ENCODE data around the gene CD2AP. TPM values are rescaled to one million over a fixed set of nuclear protein-coding genes. Genes with fewer than 3 reads are reported as not detected.

Gene CD2AP
- total RNA-seq, 2 donors from 2014 or later = 58.1 to 62.4 TPM

- peak; percentile 49 for DNase-seq
- Histone ChIP-seq H3K4me3 (ENCODE audit: low read length) (no peak overlapping the region), H3K9ac (ENCODE audit: extremely low read depth, low read length, poor library complexity, severe bottlenecking) (no peak overlapping the region), H3K27ac (ENCODE audit: low read depth, low read length) (no peak overlapping the region), H3K9me3 (ENCODE audit: control insufficient read depth, low read length) (no peaks in the 10 kb centered on the region), H3K27me3 (ENCODE audit: control insufficient read depth, insufficient read depth, low read length, poor library complexity, severe bottlenecking) (no peaks in the 10 kb centered on the region), H3K4me1 (ENCODE audit: control insufficient read depth, insufficient read depth, low read length) (no peaks in the 10 kb centered on the region), H3K36me3 (ENCODE audit: control insufficient read depth, insufficient read depth, low read length) (no peaks in the 10 kb centered on the region)
- Mint-ChIP-seq H3K4me3 (no peak overlapping the region), H3K4me1 (no peaks in the 10 kb centered on the region), H3K9me3 (peaks cover 31% of the 10 kb centered on the region), H3K27ac (no peak overlapping the region), H3K27me3 (ENCODE audit: insufficient read depth) (no peaks in the 10 kb centered on the region), H3K36me3 (ENCODE audit: low read depth) (no peaks in the 10 kb centered on the region)
- TF ChIP-seq, protein P1, sequence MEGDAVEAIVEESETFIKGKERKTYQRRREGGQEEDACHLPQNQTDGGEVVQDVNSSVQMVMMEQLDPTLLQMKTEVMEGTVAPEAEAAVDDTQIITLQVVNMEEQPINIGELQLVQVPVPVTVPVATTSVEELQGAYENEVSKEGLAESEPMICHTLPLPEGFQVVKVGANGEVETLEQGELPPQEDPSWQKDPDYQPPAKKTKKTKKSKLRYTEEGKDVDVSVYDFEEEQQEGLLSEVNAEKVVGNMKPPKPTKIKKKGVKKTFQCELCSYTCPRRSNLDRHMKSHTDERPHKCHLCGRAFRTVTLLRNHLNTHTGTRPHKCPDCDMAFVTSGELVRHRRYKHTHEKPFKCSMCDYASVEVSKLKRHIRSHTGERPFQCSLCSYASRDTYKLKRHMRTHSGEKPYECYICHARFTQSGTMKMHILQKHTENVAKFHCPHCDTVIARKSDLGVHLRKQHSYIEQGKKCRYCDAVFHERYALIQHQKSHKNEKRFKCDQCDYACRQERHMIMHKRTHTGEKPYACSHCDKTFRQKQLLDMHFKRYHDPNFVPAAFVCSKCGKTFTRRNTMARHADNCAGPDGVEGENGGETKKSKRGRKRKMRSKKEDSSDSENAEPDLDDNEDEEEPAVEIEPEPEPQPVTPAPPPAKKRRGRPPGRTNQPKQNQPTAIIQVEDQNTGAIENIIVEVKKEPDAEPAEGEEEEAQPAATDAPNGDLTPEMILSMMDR (conservative IDR thresholded peaks at IDR 0.05) = no peak
- 66% methylated on average over 2 of the region's 2 CpGs; no CpG with 5 or more reads in 1 of the 2 experiments for WGBS, 2 experiments (ENCODE audit: insufficient coverage in 1 of 2, insufficient read length in 1 of 2)
Observed at GRCh38 chr6:47428746-47429664, 48.6 kb upstream of the CD2AP start.

DNA sequence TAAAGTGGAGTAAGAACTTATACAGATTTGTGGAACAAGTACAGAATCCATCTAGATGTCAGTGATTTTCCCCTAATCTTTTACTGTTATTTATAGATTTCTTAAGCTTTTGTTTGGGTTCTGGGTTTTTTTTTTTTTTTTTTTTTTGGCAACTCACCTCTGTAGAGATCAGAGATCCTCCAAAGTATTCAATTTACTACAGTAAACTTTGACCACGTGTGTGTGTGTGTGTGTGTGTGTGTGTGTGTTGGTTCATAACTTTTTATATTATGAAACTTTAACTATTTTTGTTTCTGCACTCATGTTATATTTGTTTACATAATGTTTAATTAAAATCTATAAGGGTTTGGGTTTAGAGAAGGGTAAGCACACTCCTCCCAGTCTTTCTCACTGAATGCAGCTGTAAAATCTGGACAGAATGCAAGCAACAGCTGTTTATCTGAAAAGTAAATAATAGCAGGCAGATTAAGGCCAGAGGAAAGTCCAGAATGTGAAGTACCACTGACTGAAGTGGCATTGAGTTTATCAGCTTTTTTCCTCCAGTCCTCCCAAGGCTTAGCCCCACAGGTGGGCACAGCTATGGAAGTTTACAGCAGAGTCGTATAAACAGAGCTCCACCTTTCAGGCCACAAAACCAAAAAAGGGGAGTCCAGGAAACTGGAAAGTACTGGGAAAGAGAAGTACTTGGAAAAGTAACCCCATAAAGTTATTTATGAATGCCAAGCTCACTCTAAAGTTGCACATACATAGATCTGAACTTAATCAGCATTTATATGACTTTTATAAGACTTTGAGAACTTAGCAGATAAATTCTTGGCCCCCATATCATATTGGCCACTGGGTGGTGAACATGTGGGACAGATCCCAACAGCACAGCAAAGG lies 43.0 kb upstream of the CD2AP start:
- WGBS, 2 experiments (ENCODE audit: insufficient coverage in 1 of 2, insufficient read length in 1 of 2) = 80% methylated on average over 1 of the region's 2 CpGs; no CpG with 5 or more reads in 1 of the 2 experiments
- no peak overlapping the region for H3K9ac ChIP-seq (ENCODE audit: extremely low read depth, low read length, poor library complexity, severe bottlenecking)
- H3K9me3 ChIP-seq (ENCODE audit: control insufficient read depth, low read length) = no peaks in the 10 kb centered on the region
- Mint-ChIP-seq H3K4me1 (no peaks in the 10 kb centered on the region), H3K9me3 (peaks cover 11% of the 10 kb centered on the region), H3K27ac (no peak overlapping the region), H3K4me3 (no peak overlapping the region), H3K27me3 (ENCODE audit: insufficient read depth) (no peaks in the 10 kb centered on the region), H3K36me3 (ENCODE audit: low read depth) (no peaks in the 10 kb centered on the region)
- H3K27me3 ChIP-seq (ENCODE audit: control insufficient read depth, insufficient read depth, low read length, poor library complexity, severe bottlenecking) = no peaks in the 10 kb centered on the region
- no peaks in the 10 kb centered on the region for H3K4me1 ChIP-seq (ENCODE audit: control insufficient read depth, insufficient read depth, low read length)
- no peak overlapping the region for H3K27ac ChIP-seq (ENCODE audit: low read depth, low read length)
- TF ChIP-seq, protein P1 (conservative IDR thresholded peaks at IDR 0.05) = no peak
- H3K4me3 ChIP-seq (ENCODE audit: low read length) = no peak overlapping the region
- DNase-seq = no peak
- H3K36me3 ChIP-seq (ENCODE audit: control insufficient read depth, insufficient read depth, low read length) = no peaks in the 10 kb centered on the region

DNA sequence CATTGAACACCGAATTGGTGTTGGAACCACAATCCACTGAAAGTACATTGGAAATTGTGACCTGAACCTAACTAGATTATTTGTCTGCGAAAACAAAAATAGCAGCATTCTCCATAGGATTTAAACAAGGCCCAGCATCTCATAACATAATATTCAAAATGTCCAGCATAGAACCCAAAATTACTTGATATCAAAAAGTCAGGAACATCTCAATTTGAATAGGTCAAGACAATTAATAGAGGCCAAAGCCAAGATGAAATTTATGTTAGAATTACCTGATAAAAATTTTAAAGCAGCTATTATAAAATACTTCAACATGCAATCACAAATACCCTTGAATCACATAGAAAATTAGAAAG lies 42.4 kb upstream of the CD2AP start:
- Histone ChIP-seq H3K9me3 (ENCODE audit: control insufficient read depth, low read length) (no peaks in the 10 kb centered on the region), H3K9ac (ENCODE audit: extremely low read depth, low read length, poor library complexity, severe bottlenecking) (no peak overlapping the region), H3K36me3 (ENCODE audit: control insufficient read depth, insufficient read depth, low read length) (no peaks in the 10 kb centered on the region), H3K4me3 (ENCODE audit: low read length) (no peak overlapping the region), H3K4me1 (ENCODE audit: control insufficient read depth, insufficient read depth, low read length) (no peaks in the 10 kb centered on the region), H3K27ac (ENCODE audit: low read depth, low read length) (no peak overlapping the region), H3K27me3 (ENCODE audit: control insufficient read depth, insufficient read depth, low read length, poor library complexity, severe bottlenecking) (no peaks in the 10 kb centered on the region)
- TF ChIP-seq, protein P1 (conservative IDR thresholded peaks at IDR 0.05) = no peak
- 97 to 100% methylated on average over 2 of the region's 2 CpGs for WGBS, 2 experiments (ENCODE audit: insufficient coverage in 1 of 2, insufficient read length in 1 of 2)
- Mint-ChIP-seq H3K27ac (no peak overlapping the region), H3K27me3 (ENCODE audit: insufficient read depth) (no peaks in the 10 kb centered on the region), H3K9me3 (peaks cover 6% of the 10 kb centered on the region), H3K36me3 (ENCODE audit: low read depth) (no peaks in the 10 kb centered on the region), H3K4me1 (no peaks in the 10 kb centered on the region), H3K4me3 (no peak overlapping the region)
- no peak for DNase-seq

Data from endodermal cell (in vitro differentiated cells).